Testis (tissue), 3 donors: ENCODE results near the gene AATK. TPM values are rescaled to one million over a fixed set of nuclear protein-coding genes. Genes with fewer than 3 reads are reported as not detected.

Experiments used
- DNase-seq: peaks from one replicate; pipeline ENCODE4 v3.0.0-alpha.2; 2019
- H3K27ac ChIP-seq, 2 donors: fragments of 200-600 bp; sonication (generic); one replicate each; pipeline ENCODE4 v1.5.1; 2019
- H3K27me3 ChIP-seq: fragments of 200-600 bp; sonication (generic); one replicate; pipeline ENCODE4 v1.5.1; 2019
- H3K36me3 ChIP-seq: fragments of 200-600 bp; sonication (generic); one replicate; pipeline ENCODE4 v1.5.1; 2017; ENCODE audit warnings: low read depth; ENCODE audit errors: missing control alignments
- H3K4me1 ChIP-seq: fragments of 200-600 bp; sonication (generic); one replicate; pipeline ENCODE4 v1.5.1; 2019
- H3K4me3 ChIP-seq, 2 donors: fragments of 200-600 bp; sonication (generic); one replicate each; pipeline ENCODE4 v1.5.1; 2017 to 2019
- H3K9me3 ChIP-seq: fragments of 200-600 bp; sonication (generic); one replicate; pipeline ENCODE4 v1.5.1; 2017
- POLR2A ChIP-seq: fragments of 450-650 bp; IDR thresholded peaks from one replicate; pipeline ENCODE4 v1.6.1; 2017; ENCODE audit warnings: antibody characterized with exemption, mild to moderate bottlenecking, moderate library complexity
- WGBS, 2 donors: methylation state at CpG; one replicate each; pipeline ENCODE4 v1.1.5; 2018; 5-methylcytosine and 5-hydroxymethylcytosine counted together
- intact Hi-C: fragments of 100-400 bp; cut with DNase I; formaldehyde crosslinking; loops from one replicate; pipeline ENCODE4 v1.15.1; 2023; ENCODE audit warnings: low total_unique reads
- polyA plus RNA-seq: library from polyadenylated mRNA; stranded (reverse); fragments of 350-450 nt; fragmentation: Illumina TruSeq; extraction: RNeasy Lipid Tissue Mini Kit (QIAGEN cat#74804); gene quantifications from one replicate; pipeline ENCODE4 v1.2.3, GENCODE V29; 2014; ENCODE audit warnings: low read depth, low replicate concordance; ENCODE audit not compliant: insufficient read depth
- total RNA-seq, 2 donors: library from RNA; depleted of rRNA; stranded (reverse); fragments of >200 nt; gene quantifications; one replicate each; pipeline ENCODE4 v1.2.3, GENCODE V29; 2016
- TF ChIP-seq, protein P1 (sequence below), 3 experiments: fragments of 450-650 bp in 2 of 3; fragments of 200-600 bp in 1 of 3; sonication (generic) in 1 of 3; IDR thresholded peaks; one replicate each; pipeline ENCODE4 v1.5.1; 2016 to 2019; ENCODE audit warnings: antibody characterized with exemption in 3 of 3, mild to moderate bottlenecking in 2 of 3, moderate library complexity in 1 of 3

The AATK gene
- total and polyA plus RNA-seq, 3 donors from 2014 or later = 3.5 to 5.6 (median 3.8) TPM

DNA sequence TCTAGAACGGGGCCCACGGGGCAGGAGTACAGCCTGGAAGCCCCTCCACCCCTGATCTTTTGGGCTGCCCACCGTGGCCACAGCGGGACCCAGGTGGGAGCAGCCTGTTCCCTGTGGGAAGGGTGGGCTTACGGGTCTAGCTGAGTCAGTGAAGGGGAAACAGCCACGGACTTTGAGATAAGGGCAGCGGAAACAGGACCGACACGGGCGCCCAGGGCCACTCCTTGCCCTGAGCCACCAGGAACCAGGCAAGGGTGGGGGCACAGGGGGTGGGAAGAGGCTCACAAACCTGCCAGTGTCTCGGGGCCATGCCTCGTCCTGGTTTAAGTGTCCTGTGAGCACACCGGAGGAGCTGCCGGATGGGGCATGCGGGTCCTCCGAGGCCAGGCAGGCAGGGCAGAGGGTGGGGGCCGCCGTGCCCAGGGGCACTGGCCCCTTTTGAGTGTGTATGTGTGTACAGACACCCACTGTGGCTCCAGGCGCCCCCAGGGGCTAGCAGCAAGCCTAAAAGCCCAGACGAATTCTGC is 48.3 kb downstream of the AATK start:
- H3K9me3 ChIP-seq = no peaks in the 10 kb centered on the region
- no peak overlapping the region for H3K27ac ChIP-seq
- H3K36me3 ChIP-seq = no peaks in the 10 kb centered on the region
- no peaks in the 10 kb centered on the region for H3K27me3 ChIP-seq
- no peaks in the 10 kb centered on the region for H3K4me1 ChIP-seq
- WGBS, 2 donors = 77 to 86% methylated on average over 18 to 20 of the region's 20 CpGs
- no peak overlapping the region for H3K4me3 ChIP-seq
- no peak for TF ChIP-seq POLR2A
- TF ChIP-seq, protein P1, sequence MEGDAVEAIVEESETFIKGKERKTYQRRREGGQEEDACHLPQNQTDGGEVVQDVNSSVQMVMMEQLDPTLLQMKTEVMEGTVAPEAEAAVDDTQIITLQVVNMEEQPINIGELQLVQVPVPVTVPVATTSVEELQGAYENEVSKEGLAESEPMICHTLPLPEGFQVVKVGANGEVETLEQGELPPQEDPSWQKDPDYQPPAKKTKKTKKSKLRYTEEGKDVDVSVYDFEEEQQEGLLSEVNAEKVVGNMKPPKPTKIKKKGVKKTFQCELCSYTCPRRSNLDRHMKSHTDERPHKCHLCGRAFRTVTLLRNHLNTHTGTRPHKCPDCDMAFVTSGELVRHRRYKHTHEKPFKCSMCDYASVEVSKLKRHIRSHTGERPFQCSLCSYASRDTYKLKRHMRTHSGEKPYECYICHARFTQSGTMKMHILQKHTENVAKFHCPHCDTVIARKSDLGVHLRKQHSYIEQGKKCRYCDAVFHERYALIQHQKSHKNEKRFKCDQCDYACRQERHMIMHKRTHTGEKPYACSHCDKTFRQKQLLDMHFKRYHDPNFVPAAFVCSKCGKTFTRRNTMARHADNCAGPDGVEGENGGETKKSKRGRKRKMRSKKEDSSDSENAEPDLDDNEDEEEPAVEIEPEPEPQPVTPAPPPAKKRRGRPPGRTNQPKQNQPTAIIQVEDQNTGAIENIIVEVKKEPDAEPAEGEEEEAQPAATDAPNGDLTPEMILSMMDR (IDR thresholded peaks at IDR 0.05) = no peak
- no peak for DNase-seq
- intact Hi-C loops = no loop called here

DNA sequence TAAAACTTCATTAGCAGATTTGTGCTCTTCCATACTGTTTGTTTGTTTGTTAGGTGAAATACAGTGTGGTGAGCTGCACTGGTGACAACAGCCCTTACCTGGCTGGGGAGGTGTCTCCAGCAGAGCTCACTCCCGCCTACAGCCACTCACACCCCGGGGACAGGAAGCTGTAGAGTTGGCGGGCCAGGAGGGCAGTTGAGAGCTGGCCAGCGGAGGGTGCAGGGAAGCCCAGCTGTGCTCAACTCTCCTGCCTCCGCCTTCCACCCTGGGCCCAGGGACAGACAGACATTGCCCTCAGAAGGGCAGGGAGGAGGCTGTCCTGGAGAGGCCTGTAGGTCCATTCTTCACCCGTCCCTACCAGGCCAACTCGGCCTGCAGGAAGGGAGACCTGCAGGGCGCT is 49.3 kb downstream of the AATK start:
- H3K9me3 ChIP-seq = no peaks in the 10 kb centered on the region
- intact Hi-C loops = no loop called here
- TF ChIP-seq, protein P1 (IDR thresholded peaks at IDR 0.05) = no peak
- TF ChIP-seq POLR2A = no peak
- no peaks in the 10 kb centered on the region for H3K36me3 ChIP-seq
- H3K4me1 ChIP-seq = no peaks in the 10 kb centered on the region
- H3K27me3 ChIP-seq = no peaks in the 10 kb centered on the region
- H3K27ac ChIP-seq = no peak overlapping the region
- H3K4me3 ChIP-seq = no peak overlapping the region
- 91 to 94% methylated on average over 4 to 8 of the region's 8 CpGs for WGBS, 2 donors
- DNase-seq = no peak

DNA sequence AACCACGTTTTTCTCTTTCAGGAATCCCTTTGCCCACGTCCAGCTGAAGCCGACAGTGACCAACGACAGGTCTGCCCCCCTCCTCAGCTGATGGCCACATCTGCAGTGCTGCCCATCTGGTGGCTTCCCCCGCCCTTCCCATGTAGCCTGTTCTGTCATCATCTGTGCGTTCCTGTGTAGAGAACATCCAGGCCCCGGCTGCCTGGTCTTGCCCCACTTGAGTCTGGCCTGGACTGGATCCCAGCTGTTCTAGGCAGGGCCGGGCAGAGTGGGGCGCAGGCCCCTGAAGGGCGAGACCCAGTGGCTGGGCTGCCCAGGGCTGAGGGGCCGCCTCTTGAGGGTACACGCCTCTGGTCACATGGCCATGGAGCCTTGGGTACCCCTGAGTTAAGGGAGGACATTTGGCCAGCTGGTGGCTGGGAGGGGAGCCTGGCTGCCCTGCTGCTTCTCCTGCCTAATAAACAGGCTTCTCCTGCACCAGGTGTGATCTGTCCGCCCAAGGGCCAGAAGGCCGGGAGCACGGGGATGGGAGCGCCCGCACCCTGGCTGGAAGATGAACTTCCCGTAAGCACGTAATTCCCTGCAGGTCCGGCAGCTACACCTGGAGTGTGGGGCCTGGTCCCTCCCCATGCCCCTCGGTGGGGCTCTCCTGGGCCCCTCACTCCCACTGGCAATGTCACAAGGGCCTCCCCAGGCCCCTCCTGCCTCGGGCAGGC is 50.1 kb downstream of the AATK start:
- no peaks in the 10 kb centered on the region for H3K36me3 ChIP-seq
- H3K27me3 ChIP-seq = no peaks in the 10 kb centered on the region
- no peaks in the 10 kb centered on the region for H3K9me3 ChIP-seq
- H3K4me1 ChIP-seq = no peaks in the 10 kb centered on the region
- 86 to 92% methylated on average over 10 to 22 of the region's 22 CpGs for WGBS, 2 donors
- no peak overlapping the region for H3K27ac ChIP-seq
- TF ChIP-seq, protein P1 (IDR thresholded peaks at IDR 0.05) = no peak
- no peak for TF ChIP-seq POLR2A
- no peak overlapping the region for H3K4me3 ChIP-seq
- DNase-seq = no peak
- intact Hi-C loops = no loop called here

DNA sequence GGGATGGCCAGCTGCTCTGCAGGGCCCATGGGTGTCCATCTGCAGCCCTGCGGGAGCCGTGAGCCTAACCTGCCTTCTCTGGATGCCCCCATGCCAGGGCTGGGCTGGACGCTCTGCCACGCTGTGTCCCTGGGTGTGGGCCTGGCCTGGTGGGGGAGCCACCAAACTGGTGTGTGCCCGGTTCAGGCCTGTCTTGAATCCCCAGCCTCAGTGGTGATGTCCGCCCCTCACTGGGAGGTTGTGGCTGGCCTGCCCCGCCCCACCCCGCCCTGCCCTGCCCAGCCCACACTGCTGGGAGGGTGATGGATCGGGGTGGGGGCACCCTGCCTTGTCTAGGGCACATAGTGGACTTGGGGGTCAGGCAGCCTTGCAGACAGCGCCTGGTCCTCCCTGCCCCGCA is 50.8 kb downstream of the AATK start:
- no peak for DNase-seq
- no peaks in the 10 kb centered on the region for H3K36me3 ChIP-seq
- no peaks in the 10 kb centered on the region for H3K9me3 ChIP-seq
- no peak overlapping the region for H3K4me3 ChIP-seq
- H3K27me3 ChIP-seq = no peaks in the 10 kb centered on the region
- no peak overlapping the region for H3K27ac ChIP-seq
- TF ChIP-seq POLR2A = no peak
- TF ChIP-seq, protein P1 (IDR thresholded peaks at IDR 0.05) = no peak
- WGBS, 2 donors = 94 to 99% methylated on average over 3 to 9 of the region's 11 CpGs
- intact Hi-C loops = no loop called here
- no peaks in the 10 kb centered on the region for H3K4me1 ChIP-seq
